ENCODE results near the gene CEP83.

DNA sequence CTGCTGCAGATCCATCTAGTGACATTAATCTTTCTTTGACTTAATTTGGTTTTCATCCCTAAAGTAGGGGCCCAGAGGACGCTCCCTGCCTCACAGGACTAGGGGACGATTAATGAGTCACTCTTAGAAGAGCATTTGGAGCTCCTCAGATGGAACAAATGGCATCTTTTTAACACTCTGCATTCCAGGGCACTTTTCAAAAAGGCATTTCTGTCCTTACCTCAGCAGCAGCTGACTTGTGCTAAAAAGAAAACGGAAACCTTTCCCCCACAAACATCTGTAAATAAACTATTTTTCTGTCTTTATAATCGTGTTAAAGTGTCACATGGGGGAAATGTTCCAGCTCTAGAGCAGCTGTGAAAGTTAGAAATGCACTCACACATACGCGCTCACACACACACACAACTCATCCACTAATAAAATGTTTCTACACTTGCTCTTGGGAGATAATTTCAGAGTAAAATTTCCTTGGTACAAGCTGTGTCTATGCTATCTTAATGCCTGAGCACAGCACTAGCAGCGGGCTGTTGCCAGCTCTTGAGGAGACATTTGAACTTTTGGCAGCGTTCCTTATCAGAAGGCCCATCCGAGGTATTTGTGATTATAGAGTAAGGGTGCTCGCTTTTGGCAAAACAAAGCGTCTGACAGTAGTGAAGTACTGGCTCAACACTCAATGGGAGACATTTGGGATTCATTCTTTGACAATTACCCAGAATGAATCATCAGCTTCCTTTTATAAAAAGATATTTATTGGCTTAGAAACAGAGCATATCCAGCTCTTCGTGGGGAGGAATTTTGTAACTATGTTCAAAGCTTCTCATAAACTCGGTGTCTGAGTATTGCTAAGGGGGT is 170.0 kb downstream of the CEP83 start:
- no peak for TF ChIP-seq ZNF263 (CRISPR knock-in tag; IDR thresholded peaks at IDR 0.05; ENCODE audit: low read depth)
- TF ChIP-seq CTCF (IDR thresholded peaks at IDR 0.05): no peak
- TF ChIP-seq RORB (CRISPR knock-in tag; IDR thresholded peaks at IDR 0.05): no peak
- TF ChIP-seq NR2C2 (CRISPR knock-in tag; IDR thresholded peaks at IDR 0.05): no peak
